CD4-positive, alpha-beta T cell treated with Interleukin-15 for 4 hours (primary cell): Measurements from ENCODE around the gene RASD1.

Experiments used
- DNase-seq: peaks from one replicate; pipeline ENCODE4 v3.0.0-alpha.2; 2020; ENCODE audit warnings: low spot score

The RASD1 gene

GRCh38 chr17:17510456-17511292, 14.5 kb upstream of the RASD1 start:
- DNase-seq: no peak

GRCh38 chr17:17509601-17510425, 13.6 kb upstream of the RASD1 start:
- no peak for DNase-seq

GRCh38 chr17:17508646-17509591, 12.7 kb upstream of the RASD1 start:
- DNase-seq: no peak

GRCh38 chr17:17508019-17508535, 11.9 kb upstream of the RASD1 start:
- no peak for DNase-seq

GRCh38 chr17:17507465-17508011, 11.3 kb upstream of the RASD1 start:
- no peak for DNase-seq

GRCh38 chr17:17506893-17507464, 10.8 kb upstream of the RASD1 start:
- DNase-seq: no peak

- no peak for DNase-seq
These were observed 10.1 kb upstream of the RASD1 start for GRCh38 chr17:17506181-17506741.

- no peak for DNase-seq
These were observed 9.5 kb upstream of the RASD1 start for GRCh38 chr17:17505610-17506171.

- no peak for DNase-seq
These were observed 9.0 kb upstream of the RASD1 start for GRCh38 chr17:17505151-17505550.

GRCh38 chr17:17504341-17505140, 8.3 kb upstream of the RASD1 start:
- no peak for DNase-seq

- no peak for DNase-seq
These were observed 7.5 kb upstream of the RASD1 start for GRCh38 chr17:17503566-17504130.

GRCh38 chr17:17502741-17503565, 6.8 kb upstream of the RASD1 start:
- DNase-seq: no peak

- no peak for DNase-seq
These were observed 4.9 kb upstream of the RASD1 start for GRCh38 chr17:17500999-17501605.

GRCh38 chr17:17499402-17500145, 3.4 kb upstream of the RASD1 start:
- DNase-seq: no peak

GRCh38 chr17:17498606-17499301, 2.6 kb upstream of the RASD1 start:
- DNase-seq: no peak

GRCh38 chr17:17497845-17498520, 1.8 kb upstream of the RASD1 start:
- no peak for DNase-seq
